MCF 10A (cell line): Measurements from ENCODE around the gene CSNK1E. TPM values are rescaled to one million over a fixed set of nuclear protein-coding genes. Genes with fewer than 3 reads are reported as not detected.
"Not testable (repeated sequence)": the region's sequence is repeated elsewhere in the genome, so short reads cannot be mapped to it uniquely, and the experiment has no call there.

Source experiments
- Bru-seq: library from RNA; stranded (reverse); fragments of 400-500 nt; gene quantifications from one replicate; lab custom pipeline; 2021; lab: Mats Ljungman, UMichigan
- BruChase-seq, 2 experiments: library from RNA; stranded (reverse); fragments of 400-500 nt; gene quantifications; one replicate each; lab custom pipeline; 2021; lab: Mats Ljungman, UMichigan
- BruUV-seq: library from RNA; stranded (reverse); fragments of 400-500 nt; replicated peaks from 2 replicates; lab custom pipeline; 2021; lab: Mats Ljungman, UMichigan
- CTCF ChIA-PET: fragments of 300-600 bp; sonication (Branson Sonifier 250); formaldehyde crosslinking; extraction: SDS; loops from one replicate; lab custom pipeline; 2021; ENCODE audit warnings: antibody characterized with exemption, inconsistent platforms; lab: Yijun Ruan, JAX
- POLR2A ChIA-PET: fragments of 300-600, 350-650 bp; sonication (Branson Sonifier 250); formaldehyde crosslinking; extraction: SDS; loops from one replicate; lab custom pipeline; 2020; ENCODE audit warnings: antibody characterized with exemption, inconsistent platforms; lab: Yijun Ruan, JAX
- DNase-seq: peaks from one replicate; pipeline ENCODE4 v3.0.0-alpha.2; 2018; ENCODE audit not compliant: unreplicated experiment
- H3K27ac Mint-ChIP-seq: one replicate; pipeline ENCODE4 v1.8.0; 2022; ENCODE audit warnings: mild to moderate bottlenecking, low read depth, mixed read lengths; ENCODE audit not compliant: unreplicated experiment
- H3K27me3 Mint-ChIP-seq: one replicate; pipeline ENCODE4 v1.8.0; 2022; ENCODE audit warnings: mixed read lengths; ENCODE audit not compliant: insufficient read depth, unreplicated experiment
- H3K36me3 Mint-ChIP-seq: one replicate; pipeline ENCODE4 v1.8.0; 2022; ENCODE audit warnings: mild to moderate bottlenecking, moderate library complexity, mixed read lengths; ENCODE audit not compliant: insufficient read depth, unreplicated experiment
- H3K4me1 Mint-ChIP-seq: one replicate; pipeline ENCODE4 v1.8.0; 2022; ENCODE audit warnings: mixed read lengths; ENCODE audit not compliant: insufficient read depth, unreplicated experiment
- H3K4me3 Mint-ChIP-seq: one replicate; pipeline ENCODE4 v1.8.0; 2022; ENCODE audit warnings: mild to moderate bottlenecking, moderate library complexity, mixed read lengths; ENCODE audit not compliant: unreplicated experiment
- H3K9me3 Mint-ChIP-seq: one replicate; pipeline ENCODE4 v1.8.0; 2022; ENCODE audit warnings: mixed read lengths; ENCODE audit not compliant: unreplicated experiment
- intact Hi-C: fragments of 100-400 bp; cut with micrococcal nuclease; formaldehyde crosslinking; loops from 2 replicates; pipeline ENCODE4 v1.14.1; 2022
- long read RNA-seq: library from polyadenylated mRNA; stranded (forward); transcript quantifications from one replicate; pipeline ENCODE4 v2.0.0, GENCODE V29; 2022
- total RNA-seq: library from RNA; stranded (reverse); gene quantifications from 2 replicates; pipeline ENCODE4 v1.2.3, GENCODE V29; 2022
- TF ChIP-seq, protein P1 (sequence below): fragments of 200-600 bp; IDR thresholded peaks from one replicate; pipeline ENCODE4 v1.8.0; 2022; ENCODE audit warnings: antibody characterized with exemption, mild to moderate bottlenecking; ENCODE audit not compliant: unreplicated experiment

Gene CSNK1E
- total RNA-seq: 354 and 425 TPM in 2 replicates
- Bru-seq, nascent RNA: percentile 97 among the genes with signal in this experiment
- BruChase-seq, experiment 1, labeled RNA remaining after a 6-hour chase: percentile 99 among the genes with signal in this experiment
- percentile 99 among the genes with signal in this experiment for BruChase-seq, experiment 2, labeled RNA remaining after a 2-hour chase
- long read RNA-seq, transcript CSNK1E-204 (10 exons, 1,580 nt): minor isoform, 8 of 430 reads
- long read RNA-seq, transcript CSNK1E-206 (8 exons, 1,631 nt): minor isoform, 42 of 430 reads
- long read RNA-seq, transcript CSNK1E-203 (11 exons, 2,791 nt): major isoform, 210 of 430 reads
- long read RNA-seq, transcript CSNK1E-205 (8 exons, 2,127 nt): minor isoform, 9 of 430 reads
- long read RNA-seq, partial matches to known transcripts: 23 of 430 reads
- long read RNA-seq, other reads (novel, unspliced or antisense): 132 of 430 reads

- Mint-ChIP-seq H3K4me1 (peaks cover 39% of the 10 kb centered on the region), H3K4me3 (peak within 1 kb of the TSS; percentile 93), H3K27ac (peak within 1 kb of the TSS; percentile 93), H3K27me3 (no peaks in the 10 kb centered on the region), H3K36me3 (peaks cover 26% of the 10 kb centered on the region), H3K9me3 (no peaks in the 10 kb centered on the region)
- TF ChIP-seq, protein P1, sequence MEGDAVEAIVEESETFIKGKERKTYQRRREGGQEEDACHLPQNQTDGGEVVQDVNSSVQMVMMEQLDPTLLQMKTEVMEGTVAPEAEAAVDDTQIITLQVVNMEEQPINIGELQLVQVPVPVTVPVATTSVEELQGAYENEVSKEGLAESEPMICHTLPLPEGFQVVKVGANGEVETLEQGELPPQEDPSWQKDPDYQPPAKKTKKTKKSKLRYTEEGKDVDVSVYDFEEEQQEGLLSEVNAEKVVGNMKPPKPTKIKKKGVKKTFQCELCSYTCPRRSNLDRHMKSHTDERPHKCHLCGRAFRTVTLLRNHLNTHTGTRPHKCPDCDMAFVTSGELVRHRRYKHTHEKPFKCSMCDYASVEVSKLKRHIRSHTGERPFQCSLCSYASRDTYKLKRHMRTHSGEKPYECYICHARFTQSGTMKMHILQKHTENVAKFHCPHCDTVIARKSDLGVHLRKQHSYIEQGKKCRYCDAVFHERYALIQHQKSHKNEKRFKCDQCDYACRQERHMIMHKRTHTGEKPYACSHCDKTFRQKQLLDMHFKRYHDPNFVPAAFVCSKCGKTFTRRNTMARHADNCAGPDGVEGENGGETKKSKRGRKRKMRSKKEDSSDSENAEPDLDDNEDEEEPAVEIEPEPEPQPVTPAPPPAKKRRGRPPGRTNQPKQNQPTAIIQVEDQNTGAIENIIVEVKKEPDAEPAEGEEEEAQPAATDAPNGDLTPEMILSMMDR: no peak
- peak; percentile 69 for DNase-seq
- BruUV-seq: no TSS peak
- POLR2A ChIA-PET: interaction anchor here (0.6 to 10.0 kb wide), 24 partner anchors 7 to 260 kb away, joined by 3 to 146 read pairs (median 6); partner anchors contain the start of genes PICK1, PLA2G6 and TMEM184B
- intact Hi-C loops: loop anchor here (5.0 kb wide), 1 partner anchor 75 kb away; no protein-coding TSS in a partner anchor
- CTCF ChIA-PET: interaction anchor here (0.7 to 0.8 kb wide), 3 partner anchors 10 to 12 kb away, joined by 3 to 5 read pairs (median 4); no protein-coding TSS in a partner anchor
Measured at GRCh38 chr22:38317122-38317994, at the start of gene CSNK1E. Gene CSNK1E, minus strand, starts transcription at chr22:38317433. Its CDS starts 3,276 bp downstream, at chr22:38314157.

- intact Hi-C loops, H3K4me3 Mint-ChIP-seq, DNase-seq, POLR2A ChIA-PET, H3K27ac Mint-ChIP-seq, H3K9me3 Mint-ChIP-seq, H3K4me1 Mint-ChIP-seq, H3K27me3 Mint-ChIP-seq, H3K36me3 Mint-ChIP-seq, BruUV-seq, CTCF ChIA-PET: not testable (repeated sequence)
Measured at GRCh38 chr22:38365829-38366228, 48.6 kb upstream of the CSNK1E start.

GRCh38 chr22:38365174-38365573 is 47.9 kb upstream of the CSNK1E start:
- H3K36me3 Mint-ChIP-seq, DNase-seq, H3K4me3 Mint-ChIP-seq, H3K27me3 Mint-ChIP-seq, H3K4me1 Mint-ChIP-seq, CTCF ChIA-PET, intact Hi-C loops, BruUV-seq, H3K9me3 Mint-ChIP-seq: not testable (repeated sequence)
- POLR2A ChIA-PET: interaction anchor here (1.5 to 1.7 kb wide), 2 partner anchors 29 to 59 kb away, joined by 3 to 5 read pairs; no protein-coding TSS in a partner anchor
- H3K27ac Mint-ChIP-seq: peak overlapping the region; percentile 43

- H3K27ac Mint-ChIP-seq, CTCF ChIA-PET, H3K4me3 Mint-ChIP-seq, DNase-seq, H3K9me3 Mint-ChIP-seq, H3K4me1 Mint-ChIP-seq, H3K27me3 Mint-ChIP-seq, BruUV-seq, POLR2A ChIA-PET, intact Hi-C loops: not testable (repeated sequence)
- peaks cover 17% of the 10 kb centered on the region for H3K36me3 Mint-ChIP-seq
Measured at GRCh38 chr22:38360560-38360959, 43.3 kb upstream of the CSNK1E start.

- H3K4me3 Mint-ChIP-seq, CTCF ChIA-PET: not testable (repeated sequence)
Measured at GRCh38 chr22:38359817-38360216, 42.6 kb upstream of the CSNK1E start.

GRCh38 chr22:38357971-38358370 is 40.7 kb upstream of the CSNK1E start:
- H3K4me3 Mint-ChIP-seq, BruUV-seq, H3K9me3 Mint-ChIP-seq, H3K27ac Mint-ChIP-seq, DNase-seq, intact Hi-C loops, H3K4me1 Mint-ChIP-seq, CTCF ChIA-PET, POLR2A ChIA-PET, H3K27me3 Mint-ChIP-seq: not testable (repeated sequence)
- H3K36me3 Mint-ChIP-seq: peaks cover 17% of the 10 kb centered on the region

More at GRCh38 chr22:38359817-38360216, 42.6 kb upstream of the CSNK1E start:
- H3K4me1 Mint-ChIP-seq, H3K27ac Mint-ChIP-seq, intact Hi-C loops, H3K27me3 Mint-ChIP-seq, DNase-seq, POLR2A ChIA-PET, H3K9me3 Mint-ChIP-seq: not testable (repeated sequence)
- peaks cover 17% of the 10 kb centered on the region for H3K36me3 Mint-ChIP-seq
- BruUV-seq: TSS peak; percentile 10
